ENCODE data around the gene BCO1.
A peak's percentile ranks its signal among the peaks of the same experiment; 100 is the strongest.

The BCO1 gene

DNA sequence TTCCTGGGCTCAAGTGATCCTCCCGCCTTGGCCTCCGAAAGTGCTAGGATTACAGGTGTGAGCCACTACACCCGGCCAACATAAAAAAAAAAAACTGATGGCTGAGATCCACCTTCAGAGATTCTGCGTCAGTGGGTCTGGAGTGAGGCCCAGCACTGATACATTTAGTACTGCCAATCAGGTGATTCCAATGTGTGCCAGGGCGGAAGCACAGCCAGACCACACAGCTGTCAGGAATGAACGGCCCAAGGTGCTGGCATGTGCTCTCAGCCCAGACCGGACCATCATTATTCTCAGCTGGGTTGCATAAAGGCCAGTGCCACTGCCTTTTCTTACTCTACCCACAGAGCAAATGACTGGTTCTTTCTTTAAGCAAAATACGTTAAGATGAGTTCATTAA, 1.2 kb upstream of the BCO1 start:
- no peak for DNase-seq

- DNase-seq, result no peak
These were observed 570 bp upstream of the BCO1 start for GRCh38 chr16:81237942-81238295.

GRCh38 chr16:81239367-81240121, 1.1 kb downstream of the BCO1 start:
- DNase-seq, result no peak

- DNase-seq, result no peak
These were observed 3.2 kb downstream of the BCO1 start for GRCh38 chr16:81241706-81242105.

GRCh38 chr16:81242977-81243618, 4.6 kb downstream of the BCO1 start:
- DNase-seq, result no peak

DNA sequence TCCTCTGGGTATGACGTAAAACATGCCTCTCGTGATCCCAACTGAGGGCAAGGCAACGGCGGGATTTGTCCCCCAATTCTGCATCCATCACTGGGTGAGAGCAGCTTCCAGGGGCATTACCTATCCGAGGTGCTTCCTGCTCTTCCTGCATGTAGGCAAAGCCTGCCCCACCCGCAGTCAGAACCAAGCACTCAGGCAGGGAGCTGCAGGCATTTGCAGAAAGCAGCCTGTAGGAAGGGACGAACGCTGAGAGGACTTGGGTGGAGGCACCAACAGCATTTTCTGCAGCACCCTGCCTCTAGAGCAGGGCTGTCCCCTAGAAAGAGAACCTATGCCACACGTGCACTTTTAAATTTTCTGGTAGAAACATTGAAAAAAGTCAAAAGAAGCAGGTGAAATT, 5.5 kb downstream of the BCO1 start:
- DNase-seq, result no peak

DNA sequence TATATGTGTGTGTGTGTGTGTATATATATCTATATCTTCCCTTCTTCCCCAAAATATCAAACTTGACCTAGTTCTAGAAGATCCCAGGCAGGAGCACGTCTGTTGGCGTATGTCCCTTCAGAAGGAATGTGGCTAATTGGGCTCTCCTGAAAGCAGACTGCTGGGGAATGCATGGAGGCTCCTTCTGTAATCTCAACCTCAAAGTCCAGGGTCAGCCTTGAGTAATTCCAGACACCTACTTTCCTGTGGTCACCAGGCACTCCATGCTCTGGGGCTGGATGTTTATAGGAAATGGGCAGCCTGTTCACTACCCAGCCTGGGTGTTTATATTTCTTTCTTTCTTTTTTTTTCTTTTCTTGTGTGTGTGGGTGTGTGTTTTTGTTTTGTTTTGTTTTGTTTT, 13.4 kb downstream of the BCO1 start:
- no peak for DNase-seq

- no peak for DNase-seq
These were observed 14.7 kb downstream of the BCO1 start for GRCh38 chr16:81253141-81253540.

DNA sequence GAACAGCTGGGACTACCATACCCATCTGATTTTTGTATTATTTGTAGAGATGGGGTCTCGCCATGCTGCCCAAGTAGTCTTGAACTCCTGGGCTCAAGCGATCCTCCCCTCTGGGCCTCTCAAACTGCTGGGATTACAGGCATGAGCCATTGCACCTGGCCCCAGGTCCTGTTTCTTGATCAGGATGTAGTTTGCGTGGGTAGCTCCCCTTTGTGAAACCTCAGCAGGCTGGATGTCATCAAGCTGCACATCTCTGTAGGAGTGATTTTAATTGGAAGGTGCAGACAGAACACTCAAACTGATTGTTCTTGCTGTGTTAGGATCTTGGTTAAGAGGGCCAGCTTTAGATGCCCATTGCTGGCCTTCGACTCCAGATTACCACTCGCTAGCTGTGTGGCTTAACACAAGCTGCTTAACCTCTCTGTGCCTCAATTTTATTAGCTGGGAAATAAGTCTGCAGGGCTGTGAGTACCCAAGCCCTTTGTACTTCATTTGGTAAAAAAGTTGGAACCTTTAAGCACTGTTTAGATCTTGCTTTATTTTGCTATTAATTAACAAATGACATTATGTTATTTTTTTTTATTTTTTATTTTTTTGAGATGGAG, 16.5 kb downstream of the BCO1 start:
- DNase-seq, result no peak

- no peak for DNase-seq
These were observed 21.4 kb downstream of the BCO1 start for GRCh38 chr16:81259916-81260315.

DNA sequence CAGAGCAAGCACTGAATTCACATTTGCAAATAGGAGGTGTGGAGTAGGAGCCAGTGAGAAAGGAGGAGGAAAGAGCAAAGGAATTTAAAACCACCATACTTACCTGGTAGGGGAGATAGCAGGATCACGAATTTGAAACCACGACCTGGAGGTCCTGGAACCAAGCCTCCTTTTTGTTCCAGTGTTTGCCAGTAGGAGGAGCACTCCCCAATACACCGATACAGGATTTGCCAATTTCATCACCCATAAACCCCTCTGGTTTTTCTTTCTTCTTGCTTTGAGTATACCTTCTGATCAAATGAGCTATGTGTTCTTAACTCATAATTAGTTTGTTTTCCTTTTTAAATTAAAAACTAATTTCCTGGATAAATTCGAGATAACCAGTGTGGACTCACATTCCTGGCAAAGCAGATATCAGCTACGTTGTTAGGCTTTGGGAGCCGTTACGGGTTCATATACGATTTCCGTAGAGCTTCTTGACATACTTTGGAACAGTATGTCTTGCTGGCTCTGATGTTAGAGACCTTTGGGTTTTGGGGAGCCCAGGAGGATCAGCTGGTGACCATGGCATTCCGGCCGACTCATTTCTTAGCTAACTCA, 22.7 kb downstream of the BCO1 start:
- DNase-seq, result peak; percentile 14

DNA sequence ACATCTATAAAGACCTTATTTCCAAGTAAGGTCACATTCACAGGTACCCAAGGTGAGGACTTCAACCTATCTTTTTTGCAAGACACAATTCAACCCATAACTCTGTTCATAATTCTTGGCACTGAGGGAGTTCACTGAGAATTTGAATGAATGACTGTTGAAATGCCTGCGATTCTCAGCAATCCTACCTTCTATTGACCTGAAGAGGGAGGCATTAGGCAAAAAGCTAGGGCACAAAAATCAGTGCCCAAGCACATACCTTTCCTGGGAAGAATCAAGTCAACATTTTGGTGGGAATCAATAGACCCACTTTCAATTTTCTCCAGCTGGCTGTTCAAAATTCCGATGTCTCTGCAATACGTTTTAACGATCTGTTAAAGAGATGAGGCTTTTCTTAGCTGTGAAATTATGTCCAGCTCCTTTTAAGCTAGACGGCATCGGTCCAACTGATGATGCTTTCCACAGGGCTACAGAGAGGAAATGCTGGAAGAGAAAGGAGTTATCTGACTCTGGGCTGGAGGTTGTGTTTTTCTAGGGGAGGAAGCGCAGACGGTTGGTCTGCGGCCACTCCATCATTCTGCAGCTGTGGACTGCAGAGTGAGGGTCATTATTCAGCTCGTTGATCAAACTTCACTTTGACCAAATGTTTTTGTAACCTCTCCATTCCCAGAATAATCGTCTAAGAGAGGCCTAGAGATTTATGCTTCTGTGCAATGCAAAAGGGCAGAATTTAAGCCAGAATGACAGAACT, 25.2 kb downstream of the BCO1 start:
- no peak for DNase-seq

DNA sequence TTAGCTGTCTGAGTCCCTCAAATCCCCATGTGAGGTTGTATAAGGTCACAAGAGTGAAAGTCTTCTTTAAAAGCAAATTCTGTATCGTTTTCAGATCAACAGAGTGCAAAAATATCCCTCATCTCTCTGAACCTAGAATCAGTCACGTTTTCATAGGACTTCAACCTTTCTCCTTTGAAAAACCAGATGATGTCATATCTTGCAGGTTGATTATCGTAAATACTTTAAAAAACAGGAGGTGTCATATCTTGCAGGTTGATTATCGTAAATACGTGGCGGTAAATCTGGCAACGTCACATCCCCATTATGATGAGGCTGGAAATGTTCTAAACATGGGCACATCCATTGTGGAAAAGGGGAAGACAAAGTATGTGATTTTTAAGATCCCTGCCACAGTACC, 25.9 kb downstream of the BCO1 start:
- no peak for DNase-seq

DNA sequence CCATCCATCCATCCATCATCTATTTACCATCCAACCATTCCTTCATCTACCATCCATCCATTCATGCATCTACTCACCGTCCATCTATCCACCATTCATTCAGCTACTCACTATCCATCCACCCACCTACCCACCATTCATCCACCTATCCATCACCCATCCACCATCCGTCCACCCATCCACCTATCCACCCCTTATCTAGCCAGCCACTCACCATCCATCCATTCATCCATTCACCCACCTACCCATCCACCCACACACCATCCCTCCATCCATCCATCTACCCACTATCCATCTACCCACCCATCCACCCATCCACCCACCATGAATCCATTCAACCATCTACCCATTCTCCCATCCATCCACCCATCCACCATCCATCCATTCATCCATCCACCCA, 26.6 kb downstream of the BCO1 start:
- DNase-seq, result no peak

DNA sequence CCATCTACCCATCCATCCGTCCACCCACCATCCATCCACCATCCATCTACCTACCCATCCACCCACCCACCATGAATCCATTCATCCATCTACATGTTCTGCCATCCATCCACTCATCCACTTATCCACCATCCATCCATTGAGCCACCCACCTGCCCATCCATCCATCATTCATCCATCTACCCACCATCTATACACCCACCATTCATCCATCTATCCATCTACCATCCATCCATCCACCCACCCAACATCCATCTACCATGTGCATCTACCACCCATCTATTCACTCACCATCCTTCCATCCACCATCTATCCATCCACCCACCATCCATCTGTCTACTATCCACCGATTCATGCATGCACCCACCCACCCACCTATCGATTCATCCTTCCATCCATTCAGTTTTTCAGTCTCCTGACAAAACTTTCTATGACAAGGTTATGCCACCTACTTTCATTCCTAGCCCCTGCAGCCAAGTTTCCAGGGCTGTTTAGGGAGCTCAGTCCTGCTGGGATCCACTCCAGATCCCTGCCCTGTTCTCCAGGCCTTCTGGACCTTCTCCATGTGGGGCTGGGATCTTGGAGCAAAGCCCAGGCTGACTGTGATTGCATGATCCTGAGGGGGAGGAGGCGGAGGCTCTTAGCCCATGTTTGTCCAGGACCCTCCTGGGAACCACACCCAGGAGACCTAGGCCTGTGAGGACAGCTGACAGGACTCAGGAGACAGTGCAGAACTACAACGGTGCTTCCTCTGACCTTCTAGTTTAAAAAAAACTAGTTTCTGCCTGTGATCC, 27.4 kb downstream of the BCO1 start:
- DNase-seq, result no peak

GRCh38 chr16:81266680-81267095, 28.2 kb downstream of the BCO1 start:
- no peak for DNase-seq

DNA sequence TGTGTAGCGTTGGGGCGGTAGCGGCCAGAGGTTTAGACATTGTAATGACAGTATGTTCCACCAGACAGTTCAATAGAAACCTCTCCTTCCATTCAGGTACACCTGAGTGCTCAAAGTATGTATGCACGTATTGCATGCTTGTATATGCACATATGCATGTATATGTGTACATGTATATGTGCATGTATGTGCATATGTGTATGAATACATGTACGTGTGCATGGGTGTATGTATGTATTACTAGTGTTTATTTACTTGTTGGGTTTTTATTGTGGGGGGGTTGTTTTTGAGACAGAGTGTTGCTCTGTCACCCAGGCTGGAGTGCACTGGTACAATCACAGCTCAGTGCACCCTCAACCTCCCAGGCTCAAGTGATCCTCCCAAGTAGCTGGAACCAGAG, 30.0 kb downstream of the BCO1 start:
- DNase-seq, result no peak

DNA sequence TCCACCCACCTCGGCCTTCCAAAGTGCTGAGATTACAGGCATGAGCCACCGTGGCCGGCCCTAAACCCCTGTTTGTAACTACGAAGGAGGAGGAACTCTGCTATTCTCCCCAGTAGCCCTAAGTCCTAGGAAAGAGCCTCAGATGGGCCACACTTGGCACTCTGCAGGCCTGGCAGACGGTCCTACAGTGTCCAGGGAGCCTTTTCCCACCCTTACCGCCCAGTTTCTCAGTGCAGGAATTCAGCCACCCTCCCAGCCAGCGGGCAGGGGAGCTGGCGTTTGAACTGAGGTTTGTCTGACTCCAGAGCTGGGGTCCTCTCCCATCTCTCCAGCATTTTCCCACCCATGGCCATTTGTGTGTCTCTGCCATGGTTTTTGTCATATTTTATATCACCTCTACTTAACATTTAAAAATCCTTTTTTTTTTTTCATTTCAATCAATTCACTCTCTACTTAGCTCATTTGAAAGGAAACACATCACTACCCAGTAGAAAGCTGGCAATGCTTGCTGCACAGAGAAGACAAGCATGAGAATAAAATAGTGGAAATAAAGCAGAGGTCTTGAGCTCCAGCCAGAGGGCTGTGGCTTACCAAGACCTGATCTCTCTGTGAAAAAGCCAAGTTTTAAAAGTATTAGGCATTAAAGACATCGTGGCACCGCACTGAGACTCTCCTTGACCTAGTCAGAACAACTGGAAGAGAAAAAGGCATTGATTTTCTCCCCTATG, 34.9 kb downstream of the BCO1 start:
- DNase-seq, result no peak

- DNase-seq, result no peak
These were observed 36.6 kb downstream of the BCO1 start for GRCh38 chr16:81275064-81275532.

DNA sequence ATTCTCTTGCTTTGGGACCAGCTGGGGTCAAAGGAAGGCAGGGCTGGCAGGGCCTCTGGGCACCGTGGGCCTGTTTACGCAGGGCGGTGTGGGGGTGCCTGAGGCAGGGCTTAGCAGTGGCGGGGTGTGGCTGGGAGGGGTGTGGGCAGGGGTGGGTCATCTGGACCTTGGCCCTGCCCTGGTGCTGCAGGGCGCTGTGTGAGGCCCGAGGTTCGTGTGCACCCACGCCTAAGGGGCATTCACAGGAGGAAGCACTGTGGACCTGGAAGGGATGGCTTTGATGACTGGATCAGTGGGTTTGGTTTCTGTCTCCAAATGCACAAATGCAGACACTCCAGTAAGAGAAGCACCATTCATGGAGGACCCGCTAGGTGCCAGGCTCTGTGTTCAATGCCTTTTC, 37.3 kb downstream of the BCO1 start:
- DNase-seq, result no peak

- DNase-seq, result no peak
These were observed 37.8 kb downstream of the BCO1 start for GRCh38 chr16:81276323-81276722.

Data from central memory CD4-positive, alpha-beta T cell (primary cell).